ENCODE data around the gene TMEM97.
"Not testable (repeated sequence)": the region's sequence is repeated elsewhere in the genome, so short reads cannot be mapped to it uniquely, and the experiment has no call there.

The TMEM97 gene

DNA sequence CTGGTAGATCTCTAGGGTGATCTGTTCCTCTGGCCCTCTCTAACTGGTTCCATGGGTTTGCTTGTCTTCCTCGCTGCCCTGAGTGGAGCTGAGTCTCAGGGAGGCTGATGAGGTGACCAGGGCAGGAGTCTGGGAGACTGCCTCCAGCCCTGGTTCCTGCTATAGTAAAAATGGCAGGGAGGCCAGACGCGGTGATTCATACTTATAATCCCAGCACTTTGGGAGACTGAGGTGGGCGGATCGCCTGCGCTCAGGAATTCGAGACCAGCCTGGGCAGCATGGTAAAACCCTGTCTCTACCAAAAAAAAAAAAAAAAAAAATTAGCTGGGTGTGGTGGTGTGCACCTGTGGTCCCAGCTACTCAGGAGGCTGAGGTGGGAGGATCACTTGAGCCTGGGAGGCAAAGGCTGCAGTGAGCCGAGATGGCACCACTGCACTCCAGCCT lies 19.8 kb downstream of the TMEM97 start:
- DNase-seq, result not testable (repeated sequence)

DNA sequence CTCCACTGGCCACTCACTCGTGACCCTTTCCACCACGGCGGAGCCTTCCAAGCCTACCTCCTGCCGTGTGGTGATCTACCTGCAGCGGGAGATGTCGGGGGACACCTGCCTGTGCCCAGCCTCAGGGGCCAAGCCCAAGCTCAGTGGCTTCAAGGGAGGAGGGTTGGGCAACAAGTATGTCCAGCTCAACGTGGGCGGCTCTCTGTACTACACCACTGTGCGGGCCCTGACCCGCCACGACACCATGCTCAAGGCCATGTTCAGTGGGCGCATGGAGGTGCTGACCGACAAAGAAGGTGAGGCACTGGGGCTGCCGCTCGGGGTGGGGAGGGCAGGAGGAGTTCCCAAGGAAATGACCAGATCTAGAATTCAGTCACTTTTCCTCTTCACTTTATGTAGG lies 20.4 kb downstream of the TMEM97 start:
- no peak for DNase-seq

DNA sequence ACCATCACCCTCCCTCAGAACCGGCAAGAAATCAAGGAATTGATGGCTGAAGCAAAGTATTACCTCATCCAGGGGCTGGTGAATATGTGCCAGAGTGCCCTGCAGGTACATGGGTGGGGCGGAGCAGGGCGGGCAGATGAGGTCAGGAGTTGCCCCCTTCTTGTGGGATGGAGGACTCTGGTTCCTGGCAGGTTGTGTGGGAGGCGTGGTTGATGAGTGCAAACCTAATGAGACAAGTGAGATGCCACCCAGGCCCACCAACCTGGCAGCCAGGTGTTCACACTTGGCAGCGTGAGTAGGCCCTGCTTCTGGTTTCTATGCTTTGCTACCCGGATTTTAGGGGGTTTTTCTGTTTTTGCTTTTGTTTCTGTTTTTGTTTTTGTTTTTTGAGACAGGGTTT lies 21.4 kb downstream of the TMEM97 start:
- DNase-seq, result no peak

DNA sequence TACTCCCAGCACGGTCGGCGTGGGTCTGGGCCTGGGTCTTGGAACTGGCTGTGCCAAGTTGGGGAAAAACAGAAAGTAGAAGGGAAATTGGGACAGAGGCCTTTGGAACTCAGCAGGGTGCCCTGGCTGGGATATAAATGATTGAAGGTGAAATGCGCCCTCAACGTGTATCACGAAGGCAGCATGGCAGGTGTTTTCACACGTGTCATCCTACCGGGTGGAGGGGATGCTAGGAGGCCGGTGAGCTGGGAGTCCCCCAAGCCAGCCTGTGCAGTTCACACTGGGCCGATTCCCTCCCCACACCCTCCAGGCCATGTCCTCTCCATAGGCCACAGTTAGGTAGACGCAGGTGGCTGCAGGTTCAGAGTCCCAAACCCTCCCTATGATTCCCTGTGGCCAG lies 22.5 kb downstream of the TMEM97 start:
- no peak for DNase-seq

DNA sequence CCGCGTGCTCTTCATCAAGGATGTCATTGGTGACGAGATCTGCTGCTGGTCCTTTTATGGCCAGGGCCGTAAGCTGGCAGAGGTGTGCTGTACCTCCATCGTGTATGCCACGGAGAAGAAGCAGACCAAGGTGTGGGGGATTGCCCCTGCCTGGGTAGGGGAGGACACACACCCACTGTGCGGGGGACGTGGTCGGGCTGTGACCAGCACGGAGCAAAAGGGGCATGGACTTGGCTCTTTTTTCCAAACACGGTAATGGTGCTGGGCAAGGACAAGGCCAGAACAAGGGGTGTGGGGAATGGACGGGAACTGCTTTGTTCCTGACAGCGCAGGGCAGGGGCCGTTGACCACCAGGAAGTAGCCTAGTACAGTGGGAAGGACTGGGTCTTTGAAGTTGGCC lies 23.3 kb downstream of the TMEM97 start:
- DNase-seq, result no peak

DNA sequence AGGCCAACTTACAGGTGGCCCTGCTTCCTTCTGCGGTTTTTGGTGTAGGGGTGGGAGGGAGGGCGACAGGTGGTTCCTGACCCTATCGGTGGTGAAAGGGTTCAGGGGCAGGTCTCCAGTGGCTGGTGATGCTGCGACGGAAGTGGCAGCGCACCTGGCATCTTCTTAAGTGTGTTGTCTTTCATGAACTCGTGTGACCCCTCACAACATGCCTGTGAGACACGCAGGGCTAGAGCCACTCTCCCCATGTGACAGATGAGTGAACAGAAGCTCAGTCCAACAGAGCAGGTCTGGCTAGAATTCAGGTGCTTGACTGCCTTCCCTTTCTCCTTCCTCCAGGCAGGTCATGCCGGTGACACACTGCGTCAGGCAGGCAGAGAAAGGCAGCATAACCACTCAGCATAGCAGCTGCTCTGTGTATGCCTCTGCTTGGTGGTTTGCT lies 24.5 kb downstream of the TMEM97 start:
- no peak for DNase-seq

DNA sequence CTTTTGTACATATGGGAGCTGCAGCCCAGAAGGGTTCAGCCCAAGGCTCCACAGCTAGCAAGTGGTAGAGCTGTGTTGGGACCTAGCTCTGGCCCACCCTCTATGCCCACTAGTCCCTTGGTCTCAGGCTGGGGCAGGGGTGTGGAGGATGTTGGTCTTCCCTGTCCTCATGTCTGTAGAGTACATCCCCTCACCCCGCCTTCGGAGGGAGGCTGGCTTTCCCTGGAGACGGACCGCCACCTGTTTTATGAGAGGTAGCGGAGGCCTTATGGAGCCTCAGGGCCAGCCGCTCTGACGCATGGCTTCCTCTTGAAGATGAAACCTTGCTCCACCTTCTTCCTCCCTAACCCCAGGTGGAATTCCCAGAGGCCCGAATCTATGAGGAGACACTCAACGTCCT lies 25.0 kb downstream of the TMEM97 start:
- DNase-seq, result no peak

DNA sequence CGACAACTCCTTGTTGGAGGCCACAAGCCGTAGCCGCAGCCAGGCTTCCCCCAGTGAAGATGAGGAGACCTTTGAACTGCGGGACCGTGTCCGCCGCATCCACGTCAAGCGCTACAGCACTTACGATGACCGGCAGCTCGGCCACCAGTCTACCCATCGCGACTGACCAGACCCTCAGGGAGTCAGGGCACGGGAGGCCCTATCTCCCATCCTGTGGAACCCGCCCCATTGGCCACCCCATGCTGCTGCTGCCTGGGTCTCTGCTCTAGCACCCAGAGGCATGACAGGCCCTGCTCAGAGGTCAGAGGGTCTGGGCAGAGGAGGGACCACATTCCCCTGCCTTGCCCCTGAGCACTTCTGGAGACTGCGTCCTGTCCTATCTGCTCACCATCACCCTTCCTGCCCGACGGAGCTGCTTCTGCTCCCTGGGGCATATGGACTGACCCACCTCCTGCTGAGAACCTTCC lies 25.5 kb downstream of the TMEM97 start:
- DNase-seq, result no peak

DNA sequence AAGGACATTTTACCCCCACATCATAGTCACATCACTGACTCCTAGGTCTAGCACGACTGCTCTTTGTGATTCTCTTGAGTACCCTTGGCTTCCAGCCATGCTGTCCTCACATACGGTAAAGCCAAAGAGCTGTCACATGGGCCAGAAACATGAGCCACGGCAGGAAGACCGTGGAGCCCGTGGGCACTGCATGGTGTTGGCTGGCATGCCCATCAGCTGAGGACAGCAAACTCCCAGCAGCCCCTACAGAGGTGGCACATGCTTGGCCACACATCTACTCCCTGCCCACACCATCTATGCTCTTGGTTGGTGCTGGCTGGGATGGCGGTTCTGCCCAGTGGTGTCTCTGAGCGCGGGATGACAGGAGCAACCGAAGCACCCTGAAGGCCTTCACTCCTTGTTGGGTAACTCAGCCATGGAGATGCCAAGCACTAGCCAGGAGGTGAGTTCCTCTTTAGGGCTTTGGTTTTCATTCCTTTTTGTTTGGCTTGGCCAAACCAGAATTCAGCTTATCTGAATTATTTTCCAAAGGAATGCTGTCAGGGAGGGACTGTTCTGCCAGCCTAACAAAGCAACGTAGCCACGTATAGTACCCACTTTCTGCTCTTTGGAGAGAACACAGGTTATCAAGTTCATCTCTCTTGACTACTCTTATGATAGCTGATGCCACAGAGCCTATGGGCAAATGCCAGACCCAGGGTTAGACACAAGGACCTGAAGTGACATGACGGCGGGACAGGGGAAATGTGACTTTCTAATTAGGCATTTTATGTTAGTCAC lies 26.6 kb downstream of the TMEM97 start:
- no peak for DNase-seq

DNA sequence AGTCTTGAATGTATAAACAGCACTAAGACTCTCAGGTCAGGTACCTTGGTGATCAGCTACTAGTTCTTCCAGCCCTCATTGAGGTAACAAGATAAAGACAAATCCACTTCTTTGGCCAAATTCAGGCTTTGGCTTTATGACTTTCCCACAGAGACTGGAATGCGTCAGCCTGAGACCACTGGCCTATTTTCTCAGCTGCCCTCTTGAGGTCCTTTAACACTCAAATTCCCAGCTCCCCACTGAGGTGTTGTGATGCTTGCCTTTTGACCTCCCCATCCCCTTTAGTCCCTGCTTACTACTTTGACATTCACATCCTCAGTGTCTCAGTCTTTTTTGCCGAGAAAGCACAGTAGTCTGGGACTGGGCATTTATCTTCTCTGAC lies 27.2 kb downstream of the TMEM97 start:
- DNase-seq, result no peak

DNA sequence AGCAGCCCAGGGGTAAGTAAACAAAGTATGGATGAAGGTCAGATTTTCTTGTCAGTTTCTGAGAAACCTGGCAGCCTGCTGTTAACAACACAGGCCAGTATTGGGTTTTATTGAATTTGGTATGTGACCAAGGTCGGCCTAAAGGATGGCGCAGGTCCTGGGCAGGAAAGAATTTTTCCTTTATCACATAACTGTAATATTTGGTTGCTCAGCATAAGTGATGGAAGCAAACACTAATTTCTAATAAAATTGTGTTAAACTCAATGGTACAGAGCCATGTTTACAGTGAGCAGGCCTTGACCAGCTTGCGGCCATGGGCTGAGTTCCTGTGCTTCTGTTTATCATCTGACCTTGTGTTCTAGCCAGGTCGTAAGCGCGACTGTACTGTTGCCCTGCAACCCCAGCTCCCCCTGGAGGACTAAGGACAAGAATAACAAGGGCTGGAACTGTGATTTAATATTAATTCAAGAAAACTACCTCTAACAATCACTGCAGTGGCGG lies 27.8 kb downstream of the TMEM97 start:
- DNase-seq, result no peak

DNA sequence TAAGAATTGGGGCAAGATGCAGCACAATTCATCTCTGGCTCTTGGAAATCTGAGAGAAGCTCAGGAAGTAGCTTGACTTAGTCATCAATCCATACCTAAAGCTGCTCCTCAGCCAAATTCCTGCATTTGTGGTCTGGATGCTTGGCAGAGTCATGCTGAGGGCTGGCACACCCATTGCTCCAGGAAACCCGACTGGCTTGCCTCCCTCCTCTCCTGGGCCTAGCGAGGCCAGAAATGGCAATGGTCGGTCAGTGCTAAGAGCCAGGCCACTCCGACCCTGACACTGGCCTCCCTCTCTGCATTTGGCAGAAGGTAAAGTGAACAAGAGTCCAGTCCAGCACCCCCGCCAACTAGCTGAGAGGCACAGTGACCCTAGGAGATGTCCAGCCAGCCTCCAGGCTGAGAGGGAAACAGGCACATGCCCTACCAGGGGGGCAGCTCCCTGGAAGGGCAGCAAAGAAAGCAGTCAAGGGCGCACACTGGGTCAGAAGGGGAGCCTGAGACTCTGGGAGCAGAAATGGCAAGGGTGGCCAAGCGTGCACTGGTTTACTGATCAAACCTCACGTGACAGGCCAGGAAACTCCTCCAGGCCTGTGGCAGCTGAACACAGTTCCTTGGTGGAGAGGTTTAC lies 28.4 kb downstream of the TMEM97 start:
- DNase-seq, result no peak

DNA sequence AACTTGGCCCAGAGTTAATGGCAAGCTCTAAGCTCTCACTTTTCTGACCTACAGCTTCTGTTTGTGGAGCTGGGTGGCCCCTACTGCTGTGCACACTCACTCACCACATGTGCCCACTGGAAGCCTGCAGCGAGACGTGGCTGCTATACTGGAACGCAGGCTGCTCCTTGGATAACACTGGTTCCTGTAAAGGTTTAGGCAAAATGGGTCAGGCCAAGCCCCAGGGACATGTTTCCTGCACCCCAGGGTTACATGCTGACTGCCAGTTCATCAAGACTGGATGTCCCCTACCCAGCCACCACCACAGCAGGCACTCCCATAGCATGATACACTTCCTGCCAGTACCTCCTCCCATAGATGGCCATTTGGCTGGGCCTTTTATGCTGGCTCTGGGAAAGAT lies 30.0 kb downstream of the TMEM97 start:
- no peak for DNase-seq

DNA sequence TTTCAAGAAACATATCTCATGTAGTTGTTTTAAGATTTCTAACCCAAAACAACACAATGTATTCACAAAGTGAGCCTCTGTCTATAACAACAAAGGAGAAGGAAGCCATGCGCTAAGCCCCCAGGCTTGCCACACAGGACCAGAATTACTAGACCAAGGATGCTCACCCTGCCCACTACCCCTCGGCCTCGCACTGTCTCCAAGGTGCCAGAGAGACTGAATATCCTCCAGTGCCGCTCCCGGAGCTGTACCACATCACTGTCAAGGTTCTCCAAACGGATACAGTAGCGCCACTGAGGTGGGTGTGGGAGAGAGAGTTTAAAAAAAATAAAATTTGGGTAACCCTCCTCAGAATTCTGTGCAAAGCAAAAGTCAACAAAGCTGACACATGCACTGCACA lies 31.3 kb downstream of the TMEM97 start:
- DNase-seq, result no peak

DNA sequence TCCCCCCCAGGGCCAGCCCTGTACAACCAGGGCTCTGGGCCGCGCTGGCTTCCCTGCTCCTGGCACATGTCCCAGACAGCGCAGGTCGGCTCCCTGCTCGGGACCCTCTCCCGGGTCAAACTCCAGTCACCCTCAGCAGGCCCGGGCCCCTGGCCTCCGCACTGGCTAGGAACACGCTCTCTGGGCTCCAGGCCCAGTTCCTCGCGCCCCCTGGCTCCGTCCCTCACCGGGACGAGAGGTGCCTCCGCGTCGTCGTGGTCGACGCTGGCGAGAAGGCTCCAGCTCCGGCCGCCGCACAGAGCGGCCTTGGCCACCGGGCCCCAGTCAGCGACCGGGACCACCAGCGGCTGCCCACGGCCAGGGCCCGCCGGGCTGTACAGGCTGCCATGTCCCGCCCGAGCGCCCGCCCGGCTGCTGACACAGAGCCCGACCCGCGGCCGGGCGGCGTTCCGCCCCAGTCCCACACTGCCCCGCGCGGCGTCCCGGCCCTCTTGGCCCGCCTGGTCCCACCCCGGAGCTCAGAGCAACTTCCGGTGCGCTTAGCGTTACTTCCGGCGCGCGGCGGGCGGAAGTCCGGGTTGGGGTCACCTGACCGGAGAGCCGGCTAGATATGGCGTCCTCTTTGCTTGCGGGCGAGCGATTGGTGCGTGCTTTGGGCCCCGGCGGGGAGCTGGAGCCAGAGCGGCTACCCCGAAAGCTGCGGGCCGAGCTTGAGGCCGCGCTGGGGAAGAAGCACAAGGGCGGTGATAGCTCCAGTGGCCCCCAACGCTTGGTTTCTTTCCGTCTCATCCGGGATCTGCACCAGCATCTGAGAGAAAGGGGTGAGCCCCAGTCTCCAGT lies 38.3 kb downstream of the TMEM97 start, which contains the start of gene POLDIP2:
POLDIP2 (minus strand) TSS at position 467 of the 840 bp plus-strand sequence; CDS start at position 388, 79 bp downstream.
- peak; percentile 36 for DNase-seq

DNA sequence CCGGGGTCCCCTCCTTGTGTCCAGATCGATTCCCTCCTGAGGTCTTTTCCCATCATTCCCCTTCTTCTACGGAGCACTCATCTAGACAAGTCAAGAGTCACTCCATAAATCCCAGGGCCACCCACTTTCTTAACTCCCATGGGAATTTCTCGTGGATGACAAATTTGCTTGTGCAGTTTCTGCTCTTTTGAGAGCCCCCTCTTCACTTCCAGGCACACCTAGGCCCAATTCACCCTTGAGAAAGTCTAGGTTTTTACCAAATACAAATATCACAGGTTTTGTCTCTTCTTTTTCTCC lies 38.8 kb downstream of the TMEM97 start:
- no peak for DNase-seq

DNA sequence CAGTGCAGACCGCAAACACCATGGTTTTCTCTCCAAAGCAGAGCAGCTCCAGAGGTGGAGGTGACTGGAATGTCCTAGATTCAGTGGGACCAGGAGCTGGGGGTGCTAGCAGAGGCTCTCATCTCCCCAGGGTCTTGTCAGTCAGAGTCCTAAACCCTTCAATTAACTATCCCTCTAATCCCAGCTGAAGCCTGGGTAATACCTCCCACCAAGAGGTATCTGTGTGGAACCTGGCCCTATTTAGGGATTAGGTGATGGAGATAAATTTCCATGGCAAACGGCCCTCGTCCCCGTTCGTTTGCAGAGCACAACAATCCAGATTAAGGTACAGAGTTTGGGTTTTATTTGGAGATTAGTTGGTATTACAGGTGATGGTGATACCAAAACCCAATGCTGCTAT lies 44.2 kb downstream of the TMEM97 start:
- no peak for DNase-seq

DNA sequence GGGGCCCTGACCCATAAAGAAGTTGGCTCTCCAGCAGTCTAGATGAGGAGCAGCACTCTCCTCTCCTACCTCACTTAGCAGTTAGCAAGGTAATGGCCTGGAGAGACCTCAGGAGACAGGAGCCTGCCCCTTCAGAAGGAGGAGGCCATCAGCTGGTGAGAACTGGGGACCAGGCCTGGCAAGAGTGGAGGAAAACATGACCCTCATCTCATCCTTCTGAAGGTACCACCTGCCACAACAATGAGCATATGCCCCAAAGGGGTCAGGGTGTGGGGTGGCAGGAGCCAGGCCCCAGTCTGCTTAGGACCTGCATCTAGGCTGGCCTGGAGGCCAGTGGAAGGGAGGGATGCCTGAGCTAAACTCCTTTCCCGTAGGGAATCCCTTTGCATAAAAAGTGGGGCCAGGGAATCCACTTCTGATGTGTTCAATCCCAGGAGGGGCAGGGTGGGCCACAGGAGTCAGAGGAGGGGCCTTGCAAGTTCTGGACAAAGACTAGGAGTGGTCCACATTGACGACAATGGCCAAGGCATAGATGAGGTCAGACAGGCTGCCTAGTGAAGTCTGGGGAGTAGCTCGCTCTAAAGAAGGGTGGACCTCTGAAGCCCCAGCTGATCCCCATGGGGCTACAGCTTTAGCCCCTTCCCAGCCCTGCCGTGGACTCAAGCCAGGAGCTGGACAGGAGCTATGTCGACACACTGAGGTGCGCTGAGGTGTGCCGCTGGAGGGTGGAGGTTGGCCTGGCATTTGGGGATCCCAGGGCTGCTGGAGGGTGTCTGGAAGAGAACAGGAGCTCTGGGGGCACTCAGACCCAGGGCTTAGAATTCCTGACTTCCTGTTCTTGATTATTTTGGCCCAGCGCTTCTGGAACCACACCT lies 45.0 kb downstream of the TMEM97 start:
- no peak for DNase-seq

DNA sequence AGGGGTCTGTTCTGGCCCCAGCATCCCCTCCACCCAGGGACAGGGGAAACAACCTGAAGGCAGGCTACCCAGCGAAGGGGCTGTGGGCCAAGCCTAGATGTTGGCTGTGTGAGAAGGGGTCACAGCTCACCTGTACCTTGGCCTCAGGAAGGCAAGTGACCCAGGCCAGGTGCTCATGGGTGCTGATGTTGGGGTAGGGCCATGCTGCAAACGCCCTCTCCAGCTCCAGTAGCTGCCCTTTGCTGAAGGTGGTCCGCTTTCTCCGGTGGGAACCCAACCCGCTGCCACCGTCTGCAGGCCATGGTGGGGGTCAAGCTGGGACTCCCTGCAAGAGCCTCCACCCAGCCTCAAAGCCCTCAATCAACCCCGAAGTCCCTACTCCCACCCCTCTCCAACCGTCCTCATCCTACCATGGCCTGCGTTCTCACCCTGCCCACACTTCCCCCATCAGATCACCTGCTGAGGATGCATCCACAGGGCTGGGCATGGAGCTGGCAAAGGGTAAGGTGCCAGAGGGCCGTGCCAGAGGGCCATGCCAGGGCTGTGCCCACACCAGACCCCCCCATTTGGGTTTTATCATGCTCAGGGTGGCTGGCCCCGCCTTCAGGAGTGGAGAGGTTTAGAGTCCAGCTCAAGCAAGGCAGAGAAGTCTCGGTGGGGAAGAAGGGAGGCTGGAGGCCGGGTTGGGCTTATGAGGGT lies 45.8 kb downstream of the TMEM97 start, which contains the start of gene SEBOX:
SEBOX (minus strand) TSS at position 535 of the 699 bp plus-strand sequence; CDS start at position 487, 48 bp downstream.
- no peak for DNase-seq

DNA sequence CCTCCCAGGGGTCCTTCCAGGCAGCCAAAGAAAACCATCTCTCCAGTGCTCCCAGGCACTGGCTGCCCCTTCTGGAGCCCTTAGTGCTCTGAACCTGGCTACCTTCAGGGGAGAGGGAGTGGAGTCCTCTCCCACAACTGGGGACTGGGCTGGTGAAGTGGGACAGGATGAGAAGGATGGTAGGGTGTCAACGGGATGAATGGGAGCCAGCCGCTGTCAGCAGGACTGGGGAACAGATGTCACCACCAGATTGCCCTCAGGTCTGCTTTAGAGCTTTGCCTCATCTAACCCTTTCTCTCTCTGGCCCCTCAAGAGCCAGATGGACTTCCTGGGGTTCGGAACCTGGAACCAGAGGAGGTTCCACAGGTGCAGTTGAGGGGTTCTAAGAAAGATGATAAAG lies 46.5 kb downstream of the TMEM97 start:
- DNase-seq, result no peak

DNA sequence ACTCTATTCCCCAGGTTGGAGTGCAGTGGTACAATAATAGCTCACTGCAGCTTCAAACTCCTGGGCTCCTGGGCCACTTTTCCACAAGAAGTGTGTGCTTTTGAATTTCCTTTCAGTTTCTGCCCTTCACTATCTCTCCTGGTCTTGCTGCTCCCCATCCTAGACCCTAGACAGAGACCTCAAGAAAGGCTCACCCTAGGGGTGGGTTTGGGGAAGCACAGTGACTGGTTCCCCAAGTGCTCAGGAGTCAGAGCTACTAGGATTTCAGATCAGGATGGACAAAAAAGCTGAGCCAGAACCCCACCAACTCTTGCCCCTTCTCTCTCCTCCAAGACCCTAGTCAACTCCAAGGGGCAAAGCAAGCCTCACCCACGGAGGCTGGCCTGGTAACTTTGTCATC lies 47.6 kb downstream of the TMEM97 start:
- no peak for DNase-seq

Measured in NCI-H187 treated with DMSO at 0.1 percent for 48 hours (cell line).